Measurements from ENCODE around the gene LCN15.

LCN15 gene

GRCh38 chr9:136746621-136747020 is 17.7 kb downstream of the LCN15 start:
- DNase-seq (ENCODE audit: low spot score) (no peak), ATAC-seq (ENCODE audit: low read depth) (no peak)
- TF ChIP-seq CTCF (IDR thresholded peaks at IDR 0.05; ENCODE audit: poor library complexity, severe bottlenecking) = no peak
- Histone ChIP-seq H3K36me3 (ENCODE audit: low read depth) (no peaks in the 10 kb centered on the region), H3K4me3 (ENCODE audit: severe bottlenecking) (no peak overlapping the region), H3K9me3 (ENCODE audit: severe bottlenecking) (no peaks in the 10 kb centered on the region), H3K27me3 (ENCODE audit: insufficient read depth, poor library complexity, severe bottlenecking) (peaks cover 26% of the 10 kb centered on the region), H3K4me1 (ENCODE audit: insufficient read depth, poor library complexity, severe bottlenecking) (no peaks in the 10 kb centered on the region), H3K27ac (ENCODE audit: poor library complexity, severe bottlenecking) (no peak overlapping the region)

- H3K27ac ChIP-seq (ENCODE audit: poor library complexity, severe bottlenecking) = no peak overlapping the region
- H3K27me3 ChIP-seq (ENCODE audit: insufficient read depth, poor library complexity, severe bottlenecking) = peaks cover 31% of the 10 kb centered on the region
- DNase-seq (ENCODE audit: low spot score) (no peak), ATAC-seq (ENCODE audit: low read depth) (no peak)
- H3K36me3 ChIP-seq (ENCODE audit: low read depth) = no peaks in the 10 kb centered on the region
- no peaks in the 10 kb centered on the region for H3K9me3 ChIP-seq (ENCODE audit: severe bottlenecking)
- no peaks in the 10 kb centered on the region for H3K4me1 ChIP-seq (ENCODE audit: insufficient read depth, poor library complexity, severe bottlenecking)
- no peak overlapping the region for H3K4me3 ChIP-seq (ENCODE audit: severe bottlenecking)
- no peak for TF ChIP-seq CTCF (IDR thresholded peaks at IDR 0.05; ENCODE audit: poor library complexity, severe bottlenecking)
Measured at GRCh38 chr9:136746155-136746490, 18.2 kb downstream of the LCN15 start.

- ATAC-seq (ENCODE audit: low read depth) (no peak), DNase-seq (ENCODE audit: low spot score) (no peak)
- no peak for TF ChIP-seq CTCF (IDR thresholded peaks at IDR 0.05; ENCODE audit: poor library complexity, severe bottlenecking)
- Histone ChIP-seq H3K9me3 (ENCODE audit: severe bottlenecking) (no peaks in the 10 kb centered on the region), H3K36me3 (ENCODE audit: low read depth) (no peaks in the 10 kb centered on the region), H3K27ac (ENCODE audit: poor library complexity, severe bottlenecking) (no peak overlapping the region), H3K4me1 (ENCODE audit: insufficient read depth, poor library complexity, severe bottlenecking) (no peaks in the 10 kb centered on the region), H3K27me3 (ENCODE audit: insufficient read depth, poor library complexity, severe bottlenecking) (peaks cover 36% of the 10 kb centered on the region), H3K4me3 (ENCODE audit: severe bottlenecking) (no peak overlapping the region)
Measured at GRCh38 chr9:136745389-136746154, 18.7 kb downstream of the LCN15 start.

- DNase-seq (ENCODE audit: low spot score) = no peak
- H3K4me1 ChIP-seq (ENCODE audit: insufficient read depth, poor library complexity, severe bottlenecking) = no peaks in the 10 kb centered on the region
- no peaks in the 10 kb centered on the region for H3K36me3 ChIP-seq (ENCODE audit: low read depth)
- H3K9me3 ChIP-seq (ENCODE audit: severe bottlenecking) = no peaks in the 10 kb centered on the region
- ATAC-seq (ENCODE audit: low read depth) = no peak
- no peak for TF ChIP-seq CTCF (IDR thresholded peaks at IDR 0.05; ENCODE audit: poor library complexity, severe bottlenecking)
- no peak overlapping the region for H3K4me3 ChIP-seq (ENCODE audit: severe bottlenecking)
- peaks cover 44% of the 10 kb centered on the region for H3K27me3 ChIP-seq (ENCODE audit: insufficient read depth, poor library complexity, severe bottlenecking)
- no peak overlapping the region for H3K27ac ChIP-seq (ENCODE audit: poor library complexity, severe bottlenecking)
Measured at GRCh38 chr9:136744773-136745172, 19.5 kb downstream of the LCN15 start.

- H3K4me1 ChIP-seq (ENCODE audit: insufficient read depth, poor library complexity, severe bottlenecking) = no peaks in the 10 kb centered on the region
- no peaks in the 10 kb centered on the region for H3K36me3 ChIP-seq (ENCODE audit: low read depth)
- no peak overlapping the region for H3K27ac ChIP-seq (ENCODE audit: poor library complexity, severe bottlenecking)
- H3K9me3 ChIP-seq (ENCODE audit: severe bottlenecking) = no peaks in the 10 kb centered on the region
- TF ChIP-seq CTCF (IDR thresholded peaks at IDR 0.05; ENCODE audit: poor library complexity, severe bottlenecking) = no peak
- no peak for ATAC-seq (ENCODE audit: low read depth)
- no peak overlapping the region for H3K4me3 ChIP-seq (ENCODE audit: severe bottlenecking)
- peaks cover 54% of the 10 kb centered on the region for H3K27me3 ChIP-seq (ENCODE audit: insufficient read depth, poor library complexity, severe bottlenecking)
- DNase-seq (ENCODE audit: low spot score) = no peak
Measured at GRCh38 chr9:136743639-136744211, 20.6 kb downstream of the LCN15 start.
